Measurements from ENCODE around the gene C1QTNF3. TPM values are rescaled to one million over a fixed set of nuclear protein-coding genes. Genes with fewer than 3 reads are reported as not detected.
"Not testable (repeated sequence)": the region's sequence is repeated elsewhere in the genome, so short reads cannot be mapped to it uniquely, and the experiment has no call there.

C1QTNF3 gene
- total RNA-seq, 1 experiment from 2014 or later, result 0.17 TPM

DNA sequence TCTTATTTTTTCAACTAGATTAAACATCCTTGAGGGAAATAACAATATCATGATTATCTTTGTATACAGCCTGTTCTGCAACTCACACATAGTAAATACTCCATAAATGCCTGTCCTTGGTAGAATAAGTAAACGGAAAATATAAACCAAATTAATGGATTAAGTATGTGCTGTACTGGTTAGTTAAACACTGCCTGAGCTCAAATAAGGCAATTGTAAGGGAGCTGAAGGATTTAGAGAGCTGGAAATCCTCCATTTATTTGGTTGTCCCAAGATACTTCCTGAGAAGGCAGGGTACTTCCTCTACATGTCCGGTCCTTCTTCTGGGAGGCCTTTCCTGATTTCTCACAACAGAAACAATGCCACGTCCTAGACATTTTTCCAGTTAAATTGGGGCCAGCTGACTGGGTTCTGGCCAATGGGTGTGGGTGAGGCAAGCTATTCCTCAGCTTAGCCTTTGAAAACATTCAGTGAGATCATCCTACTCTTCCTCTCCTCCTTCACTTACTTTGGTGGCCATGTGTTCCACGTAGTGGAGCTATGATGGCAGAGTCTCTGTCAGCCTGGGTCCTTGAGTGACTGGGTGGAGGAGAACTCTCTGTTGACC is 8.5 kb upstream of the C1QTNF3 start:
- DNase-seq (ENCODE audit: low spot score), result no peak

DNA sequence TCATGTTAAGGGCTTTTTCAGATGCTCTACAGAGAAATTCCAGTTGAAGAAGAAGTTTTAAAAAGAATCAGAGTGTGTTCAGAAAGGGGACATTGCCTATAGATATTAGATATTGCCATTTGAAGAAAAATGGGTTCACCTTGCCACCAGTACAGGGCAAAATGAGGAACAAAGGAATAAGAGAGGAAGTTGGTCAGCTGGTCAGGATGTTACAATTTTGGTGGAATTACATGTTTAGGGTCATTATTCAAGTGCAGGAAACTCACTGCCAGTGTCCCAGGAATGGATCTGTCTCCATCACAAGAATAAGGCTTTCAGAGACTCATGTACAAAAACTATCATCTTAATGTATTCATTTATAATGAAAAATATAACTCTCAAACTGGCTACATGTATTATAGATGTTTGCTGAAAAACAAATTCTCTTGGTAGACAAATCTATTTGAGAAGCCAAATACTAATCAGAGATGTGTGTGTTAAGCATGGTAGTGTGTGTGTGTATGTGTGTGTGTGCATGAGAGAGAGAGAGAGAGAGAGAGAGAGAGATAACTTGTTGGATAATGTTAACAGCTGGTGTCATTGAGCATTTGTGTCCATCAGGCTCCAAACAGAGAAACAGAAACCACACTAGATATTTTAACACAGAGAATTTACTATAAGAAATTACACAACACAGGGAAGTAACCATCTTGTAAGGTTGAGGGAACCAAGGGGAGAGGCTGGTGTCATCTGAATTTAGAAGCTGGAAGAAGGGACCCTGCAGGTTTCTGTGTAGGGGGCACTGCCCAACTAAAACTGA is 5.0 kb upstream of the C1QTNF3 start:
- no peak for DNase-seq (ENCODE audit: low spot score)

GRCh38 chr5:34047143-34047542 is 4.1 kb upstream of the C1QTNF3 start:
- DNase-seq (ENCODE audit: low spot score), result no peak

GRCh38 chr5:34045996-34046395 is 3.0 kb upstream of the C1QTNF3 start:
- DNase-seq (ENCODE audit: low spot score), result no peak

GRCh38 chr5:34045023-34045422 is 2.0 kb upstream of the C1QTNF3 start:
- DNase-seq (ENCODE audit: low spot score), result no peak

DNA sequence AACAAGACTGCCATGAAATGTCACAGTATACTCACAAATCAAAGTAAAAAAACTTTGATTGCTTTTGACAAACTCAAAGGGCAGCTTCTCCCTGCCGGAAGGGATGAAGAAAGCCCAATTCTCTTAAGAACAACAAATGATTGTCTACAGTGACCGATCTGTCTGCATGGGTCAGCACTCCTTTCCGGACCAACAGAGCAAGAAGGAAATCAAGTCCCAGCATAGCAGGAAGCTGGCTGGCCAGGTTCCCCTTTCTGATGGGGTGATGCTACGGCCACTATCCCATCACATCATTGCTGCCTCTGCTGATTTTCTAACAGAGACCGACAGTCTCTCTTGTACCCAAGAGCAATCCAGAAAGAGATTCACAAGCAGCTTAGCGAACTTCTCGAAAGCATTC is 692 bp downstream of the C1QTNF3 start:
- DNase-seq (ENCODE audit: low spot score), result no peak

- DNase-seq (ENCODE audit: low spot score), result no peak
Observed at GRCh38 chr5:34041247-34041972, 1.6 kb downstream of the C1QTNF3 start.

GRCh38 chr5:34040472-34040871 is 2.5 kb downstream of the C1QTNF3 start:
- no peak for DNase-seq (ENCODE audit: low spot score)

GRCh38 chr5:34039398-34040157 is 3.4 kb downstream of the C1QTNF3 start:
- DNase-seq (ENCODE audit: low spot score), result no peak

DNA sequence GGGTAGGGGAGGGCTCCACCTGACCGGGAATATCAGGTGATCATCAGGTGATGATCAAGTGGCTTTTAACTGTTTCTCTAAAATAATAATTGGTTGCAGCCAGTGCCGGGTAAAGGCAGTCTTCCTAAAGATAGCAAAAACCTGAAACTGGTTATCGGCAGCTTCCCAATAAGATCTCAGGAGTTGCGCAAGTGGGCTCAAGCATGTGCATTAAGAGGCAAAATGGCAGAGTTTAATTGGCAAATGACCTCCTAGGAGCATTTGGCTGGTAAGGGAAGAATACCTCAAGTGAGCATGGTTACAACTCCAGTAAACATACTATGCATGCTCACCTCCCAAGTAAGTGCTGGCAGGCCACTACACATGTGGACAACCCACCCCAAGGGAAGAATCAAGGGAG is 4.2 kb downstream of the C1QTNF3 start:
- no peak for DNase-seq (ENCODE audit: low spot score)

DNA sequence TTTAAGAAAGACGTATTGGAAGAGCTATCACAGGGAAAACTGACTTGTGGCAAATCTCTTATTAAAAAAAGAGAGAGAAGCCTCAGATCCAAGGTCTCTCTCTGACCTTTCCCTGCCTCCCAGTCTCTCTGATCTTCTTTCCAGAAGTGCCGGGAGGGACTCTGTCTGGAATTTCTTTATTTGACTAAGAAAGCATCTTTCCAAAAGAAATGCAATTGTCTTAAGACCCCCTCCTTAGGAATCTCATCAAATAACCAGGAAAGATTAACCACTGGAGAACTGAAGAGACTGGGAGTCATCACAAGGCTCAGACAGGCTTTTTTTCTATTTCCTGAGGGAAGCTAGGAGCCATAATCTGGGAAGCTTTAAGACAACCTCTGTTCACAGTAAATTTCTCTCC is 4.6 kb downstream of the C1QTNF3 start:
- no peak for DNase-seq (ENCODE audit: low spot score)

GRCh38 chr5:34037726-34038125 is 5.3 kb downstream of the C1QTNF3 start:
- DNase-seq (ENCODE audit: low spot score), result no peak

- no peak for DNase-seq (ENCODE audit: low spot score)
Observed at GRCh38 chr5:34035756-34036155, 7.3 kb downstream of the C1QTNF3 start.

GRCh38 chr5:34034534-34035327 is 8.3 kb downstream of the C1QTNF3 start:
- no peak for DNase-seq (ENCODE audit: low spot score)

GRCh38 chr5:34031966-34032365 is 11.0 kb downstream of the C1QTNF3 start:
- DNase-seq (ENCODE audit: low spot score), result no peak

- DNase-seq (ENCODE audit: low spot score), result no peak
Observed at GRCh38 chr5:34031117-34031516, 11.9 kb downstream of the C1QTNF3 start.

GRCh38 chr5:34030585-34030984 is 12.4 kb downstream of the C1QTNF3 start:
- DNase-seq (ENCODE audit: low spot score), result not testable (repeated sequence)

GRCh38 chr5:34030048-34030447 is 13.0 kb downstream of the C1QTNF3 start:
- DNase-seq (ENCODE audit: low spot score), result no peak

- no peak for DNase-seq (ENCODE audit: low spot score)
Observed at GRCh38 chr5:34028349-34028748, 14.7 kb downstream of the C1QTNF3 start.

DNA sequence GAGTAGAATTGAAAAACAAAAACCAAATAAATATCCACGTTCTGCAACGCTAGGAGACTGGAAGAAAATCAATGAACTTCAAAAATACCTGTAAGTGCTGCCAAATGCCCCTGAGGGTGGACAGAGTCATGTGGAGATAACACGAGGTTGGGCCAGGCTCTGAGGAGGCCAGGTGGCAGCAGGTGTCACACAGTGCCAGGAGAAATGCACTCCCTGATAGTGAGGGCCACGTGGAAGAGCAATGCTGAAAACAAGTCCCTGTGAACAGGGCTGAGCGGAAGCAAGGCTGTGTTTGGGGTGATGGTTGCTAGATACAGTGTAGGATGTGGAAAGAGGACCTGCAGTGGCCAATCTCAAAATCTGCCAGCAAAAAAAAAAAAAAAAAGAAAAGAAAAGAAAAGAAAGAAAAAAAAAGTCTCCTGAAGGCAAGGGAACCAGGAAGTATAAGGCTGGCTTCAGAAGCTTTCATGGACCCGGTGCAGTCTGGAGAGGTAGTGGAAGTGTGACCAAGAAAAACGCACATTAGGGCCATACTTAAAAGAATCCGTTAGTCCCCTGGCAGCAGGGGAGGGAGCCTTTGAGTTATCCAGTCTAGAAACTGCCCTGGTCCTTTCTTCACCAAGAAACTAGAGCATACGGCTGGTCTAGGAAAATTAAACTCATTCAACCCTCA is 16.8 kb downstream of the C1QTNF3 start:
- no peak for DNase-seq (ENCODE audit: low spot score)
